NB4 (cell line): Measurements from ENCODE around the gene CREBL2.
A peak's percentile ranks its signal among the peaks of the same experiment; 100 is the strongest.
"Not testable (repeated sequence)": the region's sequence is repeated elsewhere in the genome, so short reads cannot be mapped to it uniquely, and the experiment has no call there.

Experiments
- DNase-seq: peaks from one replicate; pipeline ENCODE4 v3.0.0; 2010; ENCODE audit warnings: low read depth
- H3K4me3 ChIP-seq: one replicate; pipeline ENCODE4 v1.5.1; 2011; ENCODE audit warnings: mild to moderate bottlenecking, low read depth, low read length, moderate library complexity
- MYC ChIP-seq: IDR thresholded peaks from 2 replicates; pipeline ENCODE4 v1.6.1; 2011; ENCODE audit warnings: low read depth, low read length
- POLR2A ChIP-seq: IDR thresholded peaks from 2 replicates; pipeline ENCODE4 v1.6.1; 2011; ENCODE audit warnings: mild to moderate bottlenecking; ENCODE audit not compliant: insufficient read length; ENCODE audit errors: extremely low read depth
- TF ChIP-seq, protein P1 (sequence below): IDR thresholded peaks from 2 replicates; pipeline ENCODE4 v1.6.1; 2011; ENCODE audit warnings: low read depth, low read length
- TF ChIP-seq, protein P2 (sequence below): IDR thresholded peaks from one replicate; pipeline ENCODE4 v1.5.1; 2012; ENCODE audit warnings: low read depth, low read length

The CREBL2 gene

DNA sequence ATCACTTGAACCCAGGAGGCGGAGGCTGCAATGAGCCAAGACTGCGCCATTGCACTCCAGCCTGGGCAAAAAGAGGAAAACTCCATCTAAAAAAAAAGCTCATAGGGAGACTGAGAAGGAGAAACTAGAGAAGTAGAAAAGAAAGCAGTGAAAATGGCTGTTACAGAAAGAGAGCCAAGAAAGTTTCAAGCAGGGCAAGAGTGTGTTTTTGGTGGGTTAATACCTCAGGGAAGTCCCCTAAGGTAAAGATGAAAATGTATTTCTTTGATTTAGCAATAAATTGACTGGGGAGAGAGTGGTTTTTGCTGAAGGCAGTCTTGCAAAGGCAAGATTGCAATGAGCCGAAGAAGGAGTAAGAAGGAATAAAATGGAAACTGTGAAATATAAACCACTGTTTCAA lies 39.0 kb upstream of the CREBL2 start:
- TF ChIP-seq POLR2A: no peak
- DNase-seq: no peak
- H3K4me3 ChIP-seq: no peak overlapping the region

DNA sequence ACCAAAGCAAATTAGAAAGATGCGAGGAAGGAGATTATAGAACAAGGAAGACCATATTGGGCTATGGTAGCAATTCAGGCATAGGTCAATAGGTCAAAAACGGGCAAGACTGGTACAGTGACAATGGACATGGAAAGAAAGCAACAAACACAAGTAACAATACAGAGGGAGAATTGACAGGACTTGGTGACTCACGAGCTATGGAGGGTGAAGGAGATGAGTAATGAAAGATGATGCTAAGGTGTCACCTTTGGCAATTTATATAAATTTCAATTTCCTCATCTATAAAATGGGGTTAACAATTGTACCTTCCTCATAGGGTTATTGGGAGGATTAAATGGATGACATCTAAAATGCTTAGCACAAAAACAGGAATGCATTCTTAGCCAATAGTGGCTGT lies 33.9 kb upstream of the CREBL2 start:
- H3K4me3 ChIP-seq: no peak overlapping the region
- no peak for DNase-seq
- TF ChIP-seq POLR2A (no peak), MYC (no peak)
- TF ChIP-seq, protein P1, sequence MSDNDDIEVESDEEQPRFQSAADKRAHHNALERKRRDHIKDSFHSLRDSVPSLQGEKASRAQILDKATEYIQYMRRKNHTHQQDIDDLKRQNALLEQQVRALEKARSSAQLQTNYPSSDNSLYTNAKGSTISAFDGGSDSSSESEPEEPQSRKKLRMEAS: no peak
- TF ChIP-seq, protein P2, sequence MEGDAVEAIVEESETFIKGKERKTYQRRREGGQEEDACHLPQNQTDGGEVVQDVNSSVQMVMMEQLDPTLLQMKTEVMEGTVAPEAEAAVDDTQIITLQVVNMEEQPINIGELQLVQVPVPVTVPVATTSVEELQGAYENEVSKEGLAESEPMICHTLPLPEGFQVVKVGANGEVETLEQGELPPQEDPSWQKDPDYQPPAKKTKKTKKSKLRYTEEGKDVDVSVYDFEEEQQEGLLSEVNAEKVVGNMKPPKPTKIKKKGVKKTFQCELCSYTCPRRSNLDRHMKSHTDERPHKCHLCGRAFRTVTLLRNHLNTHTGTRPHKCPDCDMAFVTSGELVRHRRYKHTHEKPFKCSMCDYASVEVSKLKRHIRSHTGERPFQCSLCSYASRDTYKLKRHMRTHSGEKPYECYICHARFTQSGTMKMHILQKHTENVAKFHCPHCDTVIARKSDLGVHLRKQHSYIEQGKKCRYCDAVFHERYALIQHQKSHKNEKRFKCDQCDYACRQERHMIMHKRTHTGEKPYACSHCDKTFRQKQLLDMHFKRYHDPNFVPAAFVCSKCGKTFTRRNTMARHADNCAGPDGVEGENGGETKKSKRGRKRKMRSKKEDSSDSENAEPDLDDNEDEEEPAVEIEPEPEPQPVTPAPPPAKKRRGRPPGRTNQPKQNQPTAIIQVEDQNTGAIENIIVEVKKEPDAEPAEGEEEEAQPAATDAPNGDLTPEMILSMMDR: no peak

DNA sequence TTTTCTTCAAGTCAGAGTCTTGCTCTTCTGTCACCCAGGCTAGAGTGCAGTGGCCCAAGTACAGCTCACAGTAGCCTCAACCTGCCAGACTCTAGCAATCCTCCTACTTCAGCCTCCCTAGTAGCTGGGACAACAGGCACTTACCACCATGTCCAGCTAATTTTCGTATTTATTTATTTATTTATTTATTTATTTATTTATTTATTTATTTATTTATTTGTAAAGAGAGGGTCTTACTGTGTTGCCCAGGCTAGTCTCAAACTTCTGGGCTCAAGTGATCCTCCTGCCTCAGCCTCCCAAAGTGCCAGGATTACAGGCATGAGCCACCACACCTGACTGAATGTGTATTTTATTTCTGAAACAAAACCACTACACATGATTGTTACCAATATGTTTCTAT lies 31.0 kb upstream of the CREBL2 start:
- DNase-seq: not testable (repeated sequence)

DNA sequence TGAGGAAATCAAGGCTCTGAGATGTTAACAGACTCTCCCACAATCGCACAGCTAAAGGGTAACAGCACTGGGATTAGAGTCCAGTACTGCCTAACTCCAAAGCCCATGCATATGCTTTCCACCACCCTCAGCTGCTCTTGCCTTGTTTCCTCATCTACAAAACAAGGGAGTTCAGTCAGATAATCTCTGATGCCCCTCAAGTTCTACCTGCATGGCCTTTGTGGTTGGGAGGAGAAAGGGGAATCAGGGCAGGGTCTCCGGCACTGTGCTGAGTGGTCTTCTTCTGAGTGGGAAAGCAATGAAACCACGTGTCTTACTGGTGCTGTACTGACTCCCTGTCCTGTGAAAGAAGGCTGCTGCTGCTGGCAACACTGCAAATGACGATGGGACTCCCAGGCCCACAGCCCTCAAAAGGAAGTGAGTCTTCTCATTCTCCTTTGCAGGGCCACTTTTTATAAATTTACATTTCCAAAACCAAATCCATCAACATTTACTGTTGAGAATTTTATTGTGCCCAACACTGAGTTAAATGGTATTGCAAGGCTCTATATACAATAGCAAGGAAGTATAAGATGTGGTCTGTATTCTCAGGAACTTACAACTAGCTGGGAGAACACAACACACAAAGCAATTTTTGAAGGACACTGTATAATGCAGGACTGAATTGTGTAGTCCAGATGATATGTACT lies 29.3 kb upstream of the CREBL2 start:
- H3K4me3 ChIP-seq: no peak overlapping the region
- no peak for DNase-seq
- TF ChIP-seq, protein P1: no peak
- no peak for TF ChIP-seq POLR2A
- TF ChIP-seq, protein P2: no peak
- TF ChIP-seq MYC: no peak

More for the DNA sequence above, 31.0 kb upstream of the CREBL2 start:
- H3K4me3 ChIP-seq: not testable (repeated sequence)

DNA sequence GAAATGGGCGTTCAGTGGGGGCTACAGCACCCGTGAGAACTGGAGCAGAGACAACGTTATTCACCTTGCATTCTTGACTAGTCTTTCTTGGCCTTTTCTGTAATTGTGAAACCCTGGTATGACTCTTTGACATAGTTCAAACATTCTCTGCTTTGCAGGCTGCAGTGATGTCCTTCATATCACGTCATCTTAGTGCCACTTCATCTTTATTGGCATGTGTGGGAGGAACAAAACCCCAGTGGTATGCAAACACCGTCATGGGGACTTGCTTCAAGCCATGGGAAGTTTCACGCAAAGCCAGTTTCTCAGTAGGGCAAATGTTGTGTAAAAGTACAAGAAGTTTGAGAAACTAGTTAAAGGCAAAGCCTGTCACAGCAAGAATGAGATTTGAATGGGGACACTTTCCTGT lies 28.8 kb upstream of the CREBL2 start:
- H3K4me3 ChIP-seq: no peak overlapping the region
- TF ChIP-seq, protein P2: no peak
- TF ChIP-seq, protein P1: no peak
- TF ChIP-seq POLR2A (no peak), MYC (no peak)
- peak; percentile 21 for DNase-seq

DNA sequence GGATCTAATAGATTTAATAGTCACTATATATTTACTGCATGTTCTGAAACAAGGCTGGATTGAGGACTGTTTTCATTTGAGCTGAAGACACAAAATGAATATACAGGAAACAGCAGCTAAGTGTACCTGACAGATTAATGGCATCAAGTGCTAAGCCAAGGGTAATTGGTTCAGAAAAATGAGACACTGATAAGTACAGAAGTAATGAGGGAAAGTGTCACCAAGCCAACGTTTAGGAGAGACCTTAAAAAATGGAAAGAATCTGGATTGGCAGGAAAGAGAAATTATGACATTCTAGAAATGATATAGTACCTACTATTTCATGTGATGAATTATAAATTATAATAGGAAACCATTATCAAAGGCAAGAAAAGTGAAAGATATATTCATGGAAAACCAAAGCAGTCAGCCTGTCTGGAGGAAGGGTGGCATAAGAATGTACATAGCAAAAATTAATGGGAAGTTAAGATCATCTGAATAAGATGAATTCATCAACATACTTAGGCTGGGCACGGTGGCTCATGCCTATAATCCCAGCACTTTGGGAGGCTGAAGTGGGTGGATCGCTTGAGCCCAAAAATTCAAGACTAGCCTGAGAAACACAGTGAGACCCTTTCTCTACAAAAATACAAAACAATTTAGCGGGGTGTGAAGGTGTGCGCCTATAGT lies 28.0 kb upstream of the CREBL2 start:
- DNase-seq: no peak
- H3K4me3 ChIP-seq: no peak overlapping the region
- TF ChIP-seq POLR2A (no peak), MYC (no peak)
- TF ChIP-seq, protein P1: no peak
- TF ChIP-seq, protein P2: no peak

DNA sequence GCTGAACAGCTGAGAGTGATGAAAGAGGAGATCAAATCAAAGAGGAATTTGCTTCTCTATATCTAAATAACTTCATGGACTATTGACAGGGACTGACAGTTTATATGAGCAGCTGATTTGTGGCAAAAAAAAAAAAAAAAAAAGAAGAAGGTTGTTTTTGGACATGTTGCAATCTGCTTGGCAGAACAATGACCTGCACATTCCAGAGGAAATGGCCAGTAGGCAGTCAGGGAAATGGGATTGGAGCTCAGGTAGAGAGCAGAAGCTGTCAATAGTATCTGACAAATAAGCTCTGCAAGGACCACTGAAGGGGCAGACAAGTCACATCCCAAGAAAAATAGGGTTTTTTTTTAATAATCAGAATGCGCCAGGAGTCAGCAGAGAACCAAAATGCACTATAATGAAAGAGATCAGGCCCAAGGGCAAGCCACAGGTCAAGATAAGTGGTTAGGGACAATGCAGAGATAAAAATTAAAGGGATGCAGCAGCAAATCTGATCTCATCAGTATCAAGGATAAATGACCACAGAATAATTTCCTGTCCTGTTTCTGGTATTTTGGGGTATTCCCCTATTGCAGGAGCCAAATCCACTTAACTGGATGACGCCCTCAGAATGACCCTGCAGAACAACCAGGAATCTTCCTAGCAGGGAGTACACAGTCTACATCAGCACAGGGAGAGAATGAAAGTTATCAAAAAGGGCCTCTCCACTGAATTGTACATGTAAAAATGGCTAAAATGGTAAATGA lies 26.4 kb upstream of the CREBL2 start:
- TF ChIP-seq, protein P1: no peak
- TF ChIP-seq POLR2A: no peak
- TF ChIP-seq, protein P2: no peak
- no peak for TF ChIP-seq MYC
- DNase-seq: no peak
- H3K4me3 ChIP-seq: no peak overlapping the region
